ENCODE measurements around the gene MTIF3. TPM values are rescaled to one million over a fixed set of nuclear protein-coding genes. Genes with fewer than 3 reads are reported as not detected.
A peak's percentile ranks its signal among the peaks of the same experiment; 100 is the strongest.

The MTIF3 gene
- total and polyA plus RNA-seq, 2 experiments from 2014 or later, result 40.7 to 64.0 TPM

GRCh38 chr13:27483421-27483820 lies 33.1 kb upstream of the MTIF3 start:
- H3K4me3 ChIP-seq, result no peak overlapping the region
- no peak for DNase-seq
- TF ChIP-seq EZH2 (IDR thresholded peaks at IDR 0.05; ENCODE audit: insufficient read depth, poor library complexity, severe bottlenecking), result no peak
- TF ChIP-seq EZH2phosphoT487 (IDR thresholded peaks at IDR 0.05; ENCODE audit: insufficient read depth, low read depth), result no peak
- H3F3A ChIP-seq (ENCODE audit: insufficient read depth), result no peaks in the 10 kb centered on the region
- no peaks in the 10 kb centered on the region for H3K27me3 ChIP-seq (replicated peaks; ENCODE audit: insufficient read depth)
- H3K79me2 ChIP-seq (ENCODE audit: insufficient read depth), result no peaks in the 10 kb centered on the region
- H3K36me3 ChIP-seq (ENCODE audit: low read depth), result no peaks in the 10 kb centered on the region
- no peak overlapping the region for H3K27ac ChIP-seq
- H2AFZ ChIP-seq, result no peak overlapping the region
- in situ Hi-C loops (cut with MboI), result no loop called here
- no peaks in the 10 kb centered on the region for H4K20me1 ChIP-seq (ENCODE audit: insufficient read depth)
- H3K4me1 ChIP-seq (ENCODE audit: insufficient read depth), result peaks cover 11% of the 10 kb centered on the region; the same call in 1 of the 2 replicates
- no peaks in the 10 kb centered on the region for H3K9me2 ChIP-seq (ENCODE audit: insufficient read depth)
- no peak overlapping the region for H3K4me2 ChIP-seq (ENCODE audit: unreplicated experiment)
- no peak overlapping the region for H3K9ac ChIP-seq
- WGBS, 2 experiments (ENCODE audit: low coverage in 1 of 2, low lambda C conversion rate in 2 of 2, missing lambda C conversion rate in 2 of 2), result 74 to 81% methylated on average over 10 to 11 of the region's 11 CpGs
- no peaks in the 10 kb centered on the region for H3K9me3 ChIP-seq (ENCODE audit: low read depth)

DNA sequence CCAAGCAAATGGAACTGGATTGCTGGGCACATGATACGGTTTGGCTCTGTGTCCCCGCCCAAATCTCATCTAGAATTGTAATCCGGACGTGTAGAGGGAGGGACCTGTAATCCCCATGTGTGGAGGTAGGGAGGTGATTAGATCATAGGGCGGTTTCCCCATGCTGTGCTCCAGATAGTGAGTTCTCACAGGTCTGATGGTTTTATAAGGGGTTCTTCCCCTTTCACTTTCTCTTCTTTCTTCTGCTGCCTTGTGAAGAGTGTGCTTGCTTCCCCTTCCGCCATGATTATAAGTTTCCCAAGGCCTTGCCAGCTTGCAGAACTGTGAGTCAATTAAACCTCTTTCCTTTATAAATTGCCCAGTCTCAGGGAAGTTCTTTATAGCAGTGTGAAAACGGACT lies 32.6 kb upstream of the MTIF3 start:
- Histone ChIP-seq H4K20me1 (ENCODE audit: insufficient read depth) (no peaks in the 10 kb centered on the region), H2AFZ (no peak overlapping the region), H3K79me2 (ENCODE audit: insufficient read depth) (no peaks in the 10 kb centered on the region), H3K4me1 (ENCODE audit: insufficient read depth) (peaks cover 9% of the 10 kb centered on the region; the same call in 1 of the 2 replicates), H3K4me2 (ENCODE audit: unreplicated experiment) (no peak overlapping the region), H3K36me3 (ENCODE audit: low read depth) (no peaks in the 10 kb centered on the region), H3K9me2 (ENCODE audit: insufficient read depth) (no peaks in the 10 kb centered on the region), H3K27ac (no peak overlapping the region), H3F3A (ENCODE audit: insufficient read depth) (0 out of 2 replicates have a peak, but pooled peaks cover under 1% of the 10 kb centered on the region), H3K9ac (no peak overlapping the region), H3K9me3 (ENCODE audit: low read depth) (no peaks in the 10 kb centered on the region), H3K27me3 (replicated peaks; ENCODE audit: insufficient read depth) (no peaks in the 10 kb centered on the region), H3K4me3 (no peak overlapping the region)
- 61 to 66% methylated on average over 7 of the region's 7 CpGs for WGBS, 2 experiments (ENCODE audit: low coverage in 1 of 2, low lambda C conversion rate in 2 of 2, missing lambda C conversion rate in 2 of 2)
- no peak for DNase-seq
- in situ Hi-C loops (cut with MboI), result no loop called here
- TF ChIP-seq EZH2phosphoT487 (IDR thresholded peaks at IDR 0.05; ENCODE audit: insufficient read depth, low read depth) (no peak), EZH2 (IDR thresholded peaks at IDR 0.05; ENCODE audit: insufficient read depth, poor library complexity, severe bottlenecking) (no peak)

DNA sequence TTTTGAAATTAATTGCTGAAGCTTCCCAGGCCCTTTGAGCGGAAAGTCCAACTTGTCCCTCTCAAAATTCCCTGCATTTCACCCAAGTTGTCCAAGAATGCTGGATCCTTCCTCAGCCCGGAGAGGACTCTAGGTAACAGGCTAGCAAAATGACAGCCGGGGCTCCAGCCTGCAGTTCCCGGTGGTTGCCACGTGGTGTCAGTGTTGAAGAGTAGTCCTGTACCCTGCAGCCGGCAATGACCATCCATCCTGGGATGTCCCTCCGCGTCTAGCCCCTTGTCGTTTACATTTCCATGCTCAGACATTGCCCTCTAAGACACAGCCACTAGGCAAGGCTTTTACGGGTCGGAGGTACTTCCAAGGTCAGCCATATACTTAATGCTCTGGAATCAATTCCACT lies 31.4 kb upstream of the MTIF3 start:
- no peaks in the 10 kb centered on the region for H3K9me3 ChIP-seq (ENCODE audit: low read depth)
- H3K9me2 ChIP-seq (ENCODE audit: insufficient read depth), result no peaks in the 10 kb centered on the region
- H3F3A ChIP-seq (ENCODE audit: insufficient read depth), result peaks cover 6% of the 10 kb centered on the region
- no peak overlapping the region for H2AFZ ChIP-seq
- 22 to 23% methylated on average over 11 of the region's 11 CpGs for WGBS, 2 experiments (ENCODE audit: low coverage in 1 of 2, low lambda C conversion rate in 2 of 2, missing lambda C conversion rate in 2 of 2)
- TF ChIP-seq EZH2 (IDR thresholded peaks at IDR 0.05; ENCODE audit: insufficient read depth, poor library complexity, severe bottlenecking), result no peak
- no peak for TF ChIP-seq EZH2phosphoT487 (IDR thresholded peaks at IDR 0.05; ENCODE audit: insufficient read depth, low read depth)
- no peaks in the 10 kb centered on the region for H3K27me3 ChIP-seq (replicated peaks; ENCODE audit: insufficient read depth)
- in situ Hi-C loops (cut with MboI), result no loop called here
- H3K27ac ChIP-seq, result no peak overlapping the region
- no peaks in the 10 kb centered on the region for H3K36me3 ChIP-seq (ENCODE audit: low read depth)
- DNase-seq, result peak; percentile 32
- no peak overlapping the region for H3K9ac ChIP-seq
- H3K4me3 ChIP-seq, result no peak overlapping the region
- H3K4me1 ChIP-seq (ENCODE audit: insufficient read depth), result peaks cover 9% of the 10 kb centered on the region; the same call in 1 of the 2 replicates
- H3K4me2 ChIP-seq (ENCODE audit: unreplicated experiment), result no peak overlapping the region
- no peaks in the 10 kb centered on the region for H4K20me1 ChIP-seq (ENCODE audit: insufficient read depth)
- H3K79me2 ChIP-seq (ENCODE audit: insufficient read depth), result no peaks in the 10 kb centered on the region

DNA sequence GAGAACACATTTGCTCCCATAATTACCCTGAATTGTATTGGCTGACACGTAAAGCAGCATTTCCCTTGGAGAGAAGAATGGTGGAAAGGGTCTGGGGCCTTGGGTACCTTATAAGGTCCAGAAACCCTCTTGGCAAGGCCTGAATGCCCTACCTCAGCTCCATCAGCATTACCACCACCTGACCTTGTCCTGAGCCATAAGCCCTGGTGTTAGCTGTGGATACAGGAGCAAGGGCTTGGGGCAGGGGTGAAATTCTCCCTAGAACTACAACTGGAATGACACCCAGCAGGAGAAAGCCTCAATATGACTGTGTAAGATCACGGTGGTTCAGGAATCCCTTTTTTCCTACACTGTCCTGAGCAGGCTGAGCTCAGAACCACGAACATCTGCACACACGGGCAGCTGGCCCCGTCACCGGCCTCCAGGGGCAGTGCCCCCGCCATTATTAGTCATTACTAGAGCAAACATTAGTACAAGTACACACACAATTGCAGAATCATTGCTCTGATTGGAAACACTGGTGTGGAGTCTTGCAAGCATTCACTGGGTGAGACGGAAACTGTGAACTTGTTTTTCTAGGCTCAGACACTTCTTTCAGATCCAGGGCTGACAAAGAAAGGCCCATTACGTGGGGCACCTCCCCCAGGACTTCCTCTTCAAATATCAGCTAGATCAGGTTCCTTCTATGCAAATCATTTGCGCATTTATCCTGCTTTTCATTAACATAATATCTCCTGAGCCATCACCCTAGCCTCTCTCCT lies 26.8 kb upstream of the MTIF3 start:
- DNase-seq, result peak; percentile 83
- Histone ChIP-seq H4K20me1 (ENCODE audit: insufficient read depth) (no peaks in the 10 kb centered on the region), H3K9me2 (ENCODE audit: insufficient read depth) (no peaks in the 10 kb centered on the region), H3K36me3 (ENCODE audit: low read depth) (no peaks in the 10 kb centered on the region), H2AFZ (peak overlapping the region; percentile 11; the same call in 1 of the 2 replicates), H3K4me1 (ENCODE audit: insufficient read depth) (peaks cover 5% of the 10 kb centered on the region; the same call in 1 of the 2 replicates), H3K9ac (no peak overlapping the region), H3K4me2 (ENCODE audit: unreplicated experiment) (peak overlapping the region; percentile 49), H3F3A (ENCODE audit: insufficient read depth) (peaks cover 6% of the 10 kb centered on the region), H3K79me2 (ENCODE audit: insufficient read depth) (no peaks in the 10 kb centered on the region), H3K9me3 (ENCODE audit: low read depth) (no peaks in the 10 kb centered on the region), H3K27ac (no peak overlapping the region), H3K4me3 (no peak overlapping the region), H3K27me3 (replicated peaks; ENCODE audit: insufficient read depth) (0 out of 2 replicates have a peak, but pooled peaks cover 5% of the 10 kb centered on the region)
- WGBS, 2 experiments (ENCODE audit: low coverage in 1 of 2, low lambda C conversion rate in 2 of 2, missing lambda C conversion rate in 2 of 2), result 20 to 22% methylated on average over 10 of the region's 10 CpGs
- no peak for TF ChIP-seq EZH2phosphoT487 (IDR thresholded peaks at IDR 0.05; ENCODE audit: insufficient read depth, low read depth)
- no peak for TF ChIP-seq EZH2 (IDR thresholded peaks at IDR 0.05; ENCODE audit: insufficient read depth, poor library complexity, severe bottlenecking)
- in situ Hi-C loops (cut with MboI), result no loop called here
